GM12872 (cell line): ENCODE measurements around the gene VWA8.

Experiments used
- CTCF ChIP-seq: IDR thresholded peaks from 3 replicates; pipeline ENCODE4 v1.5.1; 2011; ENCODE audit warnings: low read depth, mild to moderate bottlenecking, low read length, moderate library complexity; ENCODE audit not compliant: insufficient read depth

Gene VWA8

GRCh38 chr13:41701676-41702075, 259.2 kb downstream of the VWA8 start:
- TF ChIP-seq CTCF, result no peak

DNA sequence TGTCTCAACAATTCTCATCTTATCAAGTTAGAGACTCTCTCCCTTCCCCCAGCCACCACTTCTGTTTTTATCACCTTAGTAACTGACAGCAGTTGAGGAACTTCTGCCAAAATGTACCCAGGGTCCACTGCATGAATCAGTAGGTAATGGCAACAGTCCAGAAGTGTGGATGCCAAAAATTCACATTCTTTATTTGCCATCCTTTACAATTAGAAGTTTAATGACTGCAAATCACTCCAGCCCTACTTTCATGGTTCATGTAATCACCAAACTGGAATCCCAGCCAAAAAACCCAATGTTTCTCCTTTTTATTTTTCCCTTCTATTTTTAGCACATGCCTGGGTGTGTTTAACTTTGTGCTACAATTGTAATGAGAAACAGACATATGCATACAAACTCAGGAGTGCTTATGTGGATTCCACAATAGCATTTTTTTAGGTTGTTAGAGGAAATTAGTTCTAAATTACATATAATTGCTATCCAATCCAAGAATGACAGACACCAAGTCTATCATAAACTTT, 260.1 kb downstream of the VWA8 start:
- TF ChIP-seq CTCF, result no peak

- TF ChIP-seq CTCF, result no peak
These were observed 261.1 kb downstream of the VWA8 start for GRCh38 chr13:41699759-41700158.

- TF ChIP-seq CTCF, result no peak
These were observed 263.3 kb downstream of the VWA8 start for GRCh38 chr13:41697578-41697977.

- no peak for TF ChIP-seq CTCF
These were observed 264.5 kb downstream of the VWA8 start for GRCh38 chr13:41696163-41697003.

- TF ChIP-seq CTCF, result no peak
These were observed 266.2 kb downstream of the VWA8 start for GRCh38 chr13:41694545-41695301.

GRCh38 chr13:41693434-41693833, 267.5 kb downstream of the VWA8 start:
- TF ChIP-seq CTCF, result no peak
